GM12873 (cell line): ENCODE results near the gene ETV6.

Experiments used
- CTCF ChIP-seq: IDR thresholded peaks from 2 replicates; pipeline ENCODE4 v1.5.1; 2012; ENCODE audit warnings: low read depth, mild to moderate bottlenecking, moderate library complexity, low read length, control low read depth; ENCODE audit not compliant: insufficient read depth; ENCODE audit errors: missing control alignments

ETV6 gene

GRCh38 chr12:11648514-11649412, 711 bp upstream of the ETV6 start:
- TF ChIP-seq CTCF, result no peak

- no peak for TF ChIP-seq CTCF
Observed at GRCh38 chr12:11650286-11651281, 1.1 kb downstream of the ETV6 start.

GRCh38 chr12:11651381-11651780, 1.9 kb downstream of the ETV6 start:
- no peak for TF ChIP-seq CTCF

- no peak for TF ChIP-seq CTCF
Observed at GRCh38 chr12:11651785-11652184, 2.3 kb downstream of the ETV6 start.

- TF ChIP-seq CTCF, result no peak
Observed at GRCh38 chr12:11652351-11653040, 3.0 kb downstream of the ETV6 start.

- TF ChIP-seq CTCF, result no peak
Observed at GRCh38 chr12:11653215-11653753, 3.8 kb downstream of the ETV6 start.
